Nephron (organoid): ENCODE data around the gene SH2D6.

Source experiments
- H3K27ac Mint-ChIP-seq, 3 experiments: 2 replicates each; pipeline ENCODE4 v1.8.0; 2020; ENCODE audit warnings: mixed read lengths in 3 of 3, mild to moderate bottlenecking in 2 of 3, moderate library complexity in 1 of 3
- H3K27me3 Mint-ChIP-seq: 2 replicates; pipeline ENCODE4 v1.8.0; 2021; ENCODE audit warnings: low read depth, mild to moderate bottlenecking, moderate library complexity, mixed read lengths
- H3K36me3 Mint-ChIP-seq: 2 replicates; pipeline ENCODE4 v1.8.0; 2020; ENCODE audit warnings: low read depth, mixed read lengths
- H3K4me1 Mint-ChIP-seq: 2 replicates; pipeline ENCODE4 v1.8.0; 2020; ENCODE audit warnings: mixed read lengths
- H3K4me3 Mint-ChIP-seq, 3 experiments: 2 replicates each; pipeline ENCODE4 v1.8.0; 2020; ENCODE audit warnings: mild to moderate bottlenecking in 3 of 3, mixed read lengths in 3 of 3, moderate library complexity in 2 of 3
- H3K9me3 Mint-ChIP-seq: 2 replicates; pipeline ENCODE4 v1.8.0; 2020; ENCODE audit warnings: mixed read lengths
- TF ChIP-seq, protein P1 (sequence below), 3 experiments: fragments of 200-600 bp; sonication (generic); IDR thresholded peaks; one replicate each; pipeline ENCODE4 v1.5.0; 2021; ENCODE audit warnings: antibody characterized with exemption in 3 of 3; ENCODE audit not compliant: unreplicated experiment in 3 of 3

SH2D6 gene

DNA sequence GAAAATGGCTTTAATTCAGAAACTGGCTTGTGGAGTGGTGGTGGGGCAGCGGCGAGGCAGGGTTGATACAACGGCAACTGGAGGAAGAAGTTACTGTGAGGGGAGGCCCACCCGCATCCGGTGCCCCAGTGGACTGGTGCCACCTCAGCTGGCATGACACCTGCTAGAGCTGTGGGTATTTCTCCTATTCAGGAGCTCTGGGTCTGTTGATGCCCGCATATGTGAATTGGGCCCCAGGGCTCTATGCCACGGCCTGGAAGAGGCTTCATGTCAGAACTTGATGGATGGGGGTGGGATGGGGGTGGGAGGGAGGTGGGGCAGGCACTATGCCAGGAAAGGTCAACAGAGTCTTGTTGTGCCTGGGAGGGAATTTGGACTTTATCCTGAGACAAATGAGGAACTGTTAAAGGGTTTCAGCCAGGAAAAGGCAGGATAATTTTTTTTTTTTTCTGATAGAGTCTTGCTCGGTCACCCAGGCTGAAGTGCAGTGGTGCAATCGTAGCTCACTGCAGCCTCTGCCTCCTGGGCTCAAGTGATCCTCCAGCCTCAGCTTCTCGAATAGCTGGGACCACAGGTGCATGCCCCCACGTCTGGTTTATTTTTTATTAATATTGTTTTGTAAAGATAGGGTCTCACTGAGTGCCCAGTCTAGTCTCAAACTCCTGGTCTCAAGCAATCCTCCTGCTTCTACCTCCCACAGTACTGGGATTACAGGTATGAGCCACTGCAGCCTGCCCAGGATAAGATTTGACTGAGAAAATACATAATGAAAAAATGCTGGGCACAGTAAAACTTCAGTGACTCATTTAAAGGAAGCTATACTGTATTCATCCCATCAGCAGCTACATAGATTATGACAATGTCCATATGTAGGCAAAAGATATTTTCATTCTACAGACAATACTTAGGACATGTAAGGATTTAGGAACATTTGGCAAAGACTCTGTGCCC is 52.6 kb downstream of the SH2D6 start:
- no peak overlapping the region for H3K4me3 Mint-ChIP-seq
- H3K27me3 Mint-ChIP-seq = no peaks in the 10 kb centered on the region
- H3K36me3 Mint-ChIP-seq = no peaks in the 10 kb centered on the region
- H3K4me1 Mint-ChIP-seq = peaks cover 32% of the 10 kb centered on the region
- peak overlapping the region; percentile 59 to 84 (median 67) for H3K27ac Mint-ChIP-seq
- TF ChIP-seq, protein P1, sequence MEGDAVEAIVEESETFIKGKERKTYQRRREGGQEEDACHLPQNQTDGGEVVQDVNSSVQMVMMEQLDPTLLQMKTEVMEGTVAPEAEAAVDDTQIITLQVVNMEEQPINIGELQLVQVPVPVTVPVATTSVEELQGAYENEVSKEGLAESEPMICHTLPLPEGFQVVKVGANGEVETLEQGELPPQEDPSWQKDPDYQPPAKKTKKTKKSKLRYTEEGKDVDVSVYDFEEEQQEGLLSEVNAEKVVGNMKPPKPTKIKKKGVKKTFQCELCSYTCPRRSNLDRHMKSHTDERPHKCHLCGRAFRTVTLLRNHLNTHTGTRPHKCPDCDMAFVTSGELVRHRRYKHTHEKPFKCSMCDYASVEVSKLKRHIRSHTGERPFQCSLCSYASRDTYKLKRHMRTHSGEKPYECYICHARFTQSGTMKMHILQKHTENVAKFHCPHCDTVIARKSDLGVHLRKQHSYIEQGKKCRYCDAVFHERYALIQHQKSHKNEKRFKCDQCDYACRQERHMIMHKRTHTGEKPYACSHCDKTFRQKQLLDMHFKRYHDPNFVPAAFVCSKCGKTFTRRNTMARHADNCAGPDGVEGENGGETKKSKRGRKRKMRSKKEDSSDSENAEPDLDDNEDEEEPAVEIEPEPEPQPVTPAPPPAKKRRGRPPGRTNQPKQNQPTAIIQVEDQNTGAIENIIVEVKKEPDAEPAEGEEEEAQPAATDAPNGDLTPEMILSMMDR (IDR thresholded peaks at IDR 0.05; ENCODE audit: unreplicated experiment in 3 of 3) = no peak
- no peaks in the 10 kb centered on the region for H3K9me3 Mint-ChIP-seq

DNA sequence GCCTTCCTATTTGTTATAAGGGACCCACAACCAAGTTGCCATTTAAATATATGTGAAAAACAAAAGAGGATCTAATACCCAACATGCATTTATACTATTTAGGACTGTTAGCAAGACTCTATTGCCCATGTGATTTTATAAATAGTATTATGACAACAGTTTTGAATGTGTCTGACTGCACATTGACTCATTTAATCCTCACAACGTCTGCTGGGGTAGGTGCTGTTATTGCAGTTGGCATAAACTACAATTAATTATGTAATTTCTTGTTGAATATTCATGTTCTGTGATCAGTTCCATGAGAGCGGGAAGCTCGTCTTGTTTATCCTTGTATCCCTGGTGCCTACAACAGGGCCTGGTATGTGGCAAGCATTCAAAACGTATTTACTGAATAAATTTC is 53.7 kb downstream of the SH2D6 start:
- Mint-ChIP-seq H3K27me3 (no peaks in the 10 kb centered on the region), H3K4me1 (peaks cover 27% of the 10 kb centered on the region), H3K9me3 (no peaks in the 10 kb centered on the region), H3K4me3 (no peak overlapping the region), H3K36me3 (no peaks in the 10 kb centered on the region), H3K27ac (peak overlapping the region in 2 of 3 experiments; percentile 34 to 71)
- TF ChIP-seq, protein P1 (IDR thresholded peaks at IDR 0.05; ENCODE audit: unreplicated experiment in 3 of 3) = no peak

DNA sequence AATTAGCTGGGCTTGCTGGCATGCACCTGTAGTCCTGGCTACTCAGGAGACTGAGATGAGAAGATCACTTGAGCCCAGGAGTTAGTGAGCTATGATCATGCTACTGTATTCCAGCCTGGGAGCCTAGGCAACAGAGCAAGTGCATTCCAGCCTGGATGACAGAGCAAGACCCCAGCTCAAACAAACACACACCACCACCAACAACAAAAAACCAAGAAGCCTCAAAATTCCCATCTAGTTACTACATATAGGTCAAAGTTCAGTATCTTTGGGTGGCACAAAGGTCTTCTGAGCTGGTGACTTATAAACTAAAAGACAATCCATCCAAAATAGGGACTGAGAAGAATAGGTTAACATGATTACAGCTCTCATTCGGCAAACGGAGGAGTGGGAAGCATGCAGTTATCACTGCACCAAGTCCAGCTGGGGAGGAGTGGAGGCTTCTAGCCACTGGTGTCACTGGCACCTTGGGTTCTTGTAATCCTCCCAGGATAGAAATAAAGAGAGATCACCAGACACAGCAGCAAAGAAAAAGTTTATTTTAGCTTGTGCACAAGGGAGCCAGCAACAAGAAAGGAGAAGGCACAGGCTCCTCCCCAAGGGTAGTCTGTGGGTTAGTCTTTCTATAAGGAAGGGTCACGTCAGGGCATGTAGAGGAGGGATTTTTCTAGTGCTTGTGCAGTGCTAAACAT is 57.4 kb downstream of the SH2D6 start:
- no peak overlapping the region for H3K4me3 Mint-ChIP-seq
- TF ChIP-seq, protein P1 (IDR thresholded peaks at IDR 0.05; ENCODE audit: unreplicated experiment in 3 of 3) = no peak
- H3K4me1 Mint-ChIP-seq = peaks cover 11% of the 10 kb centered on the region
- peak overlapping the region in 2 of 3 experiments; percentile 72 to 95 for H3K27ac Mint-ChIP-seq
- no peaks in the 10 kb centered on the region for H3K36me3 Mint-ChIP-seq
- no peaks in the 10 kb centered on the region for H3K27me3 Mint-ChIP-seq
- H3K9me3 Mint-ChIP-seq = no peaks in the 10 kb centered on the region

DNA sequence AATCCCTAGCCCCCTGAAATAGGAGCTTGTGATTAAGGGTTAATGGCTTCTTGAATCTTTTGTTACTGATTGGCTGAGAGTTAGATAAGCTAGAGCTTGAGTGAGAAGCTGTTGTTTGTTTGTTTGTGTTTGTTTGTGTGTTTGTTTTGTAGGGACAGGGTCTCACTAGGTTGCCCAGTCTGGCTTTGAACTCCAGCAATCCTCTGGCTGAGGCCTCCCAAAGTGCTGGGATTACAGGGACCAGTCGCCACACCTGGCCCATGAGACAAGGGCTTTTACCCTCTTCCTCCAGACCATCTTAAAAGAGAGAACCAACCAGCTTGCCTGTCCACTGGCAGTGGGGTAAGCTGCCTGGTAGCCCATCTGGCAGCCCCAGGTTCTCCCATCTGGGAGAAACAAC is 58.1 kb downstream of the SH2D6 start:
- TF ChIP-seq, protein P1 (IDR thresholded peaks at IDR 0.05; ENCODE audit: unreplicated experiment in 3 of 3) = no peak
- no peak overlapping the region for H3K4me3 Mint-ChIP-seq
- no peaks in the 10 kb centered on the region for H3K9me3 Mint-ChIP-seq
- H3K27me3 Mint-ChIP-seq = no peaks in the 10 kb centered on the region
- peak overlapping the region in 1 of 3 experiments; percentile 95 for H3K27ac Mint-ChIP-seq
- peaks cover 11% of the 10 kb centered on the region for H3K4me1 Mint-ChIP-seq
- H3K36me3 Mint-ChIP-seq = no peaks in the 10 kb centered on the region

DNA sequence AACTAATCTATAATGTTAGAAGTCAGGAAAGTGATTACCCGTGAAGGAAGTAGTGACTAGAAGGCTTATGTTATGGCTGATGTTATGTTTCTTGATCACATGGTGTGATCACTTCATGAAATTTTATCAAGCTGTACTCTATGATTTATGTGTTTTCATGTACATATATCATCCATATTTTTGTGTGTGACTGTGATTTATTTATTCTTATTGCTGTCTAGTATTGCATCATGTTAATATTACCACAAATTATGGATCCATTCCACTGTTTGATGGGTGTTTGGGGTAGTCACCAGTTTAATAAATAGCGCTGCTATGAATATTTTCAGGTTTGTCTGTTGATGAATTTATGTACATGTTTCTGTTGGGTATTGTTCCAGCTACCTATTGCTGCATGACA is 59.4 kb downstream of the SH2D6 start:
- Mint-ChIP-seq H3K4me3 (no peak overlapping the region), H3K36me3 (no peaks in the 10 kb centered on the region), H3K27me3 (no peaks in the 10 kb centered on the region), H3K4me1 (peaks cover 4% of the 10 kb centered on the region), H3K9me3 (no peaks in the 10 kb centered on the region), H3K27ac (no peak overlapping the region)
- TF ChIP-seq, protein P1 (IDR thresholded peaks at IDR 0.05; ENCODE audit: unreplicated experiment in 3 of 3) = no peak
